ENCODE results near the gene ADCK1.

GRCh38 chr14:77866932-77867331 is 67.0 kb downstream of the ADCK1 start:
- TF ChIP-seq POLR2AphosphoS5 (IDR thresholded peaks at IDR 0.05; ENCODE audit: low read depth): no peak
- TF ChIP-seq CTCF (conservative IDR thresholded peaks at IDR 0.05; ENCODE audit: low read depth in 2 of 2): no peak
- TF ChIP-seq CREB1 (CRISPR knock-in tag; IDR thresholded peaks at IDR 0.05; ENCODE audit: low read depth): no peak
